HCEC 1CT (cell line): ENCODE results near the gene BPIFB1.

ENCODE experiments used
- DNase-seq: peaks from one replicate; pipeline ENCODE4 v3.0.0-alpha.2; 2017

The BPIFB1 gene

DNA sequence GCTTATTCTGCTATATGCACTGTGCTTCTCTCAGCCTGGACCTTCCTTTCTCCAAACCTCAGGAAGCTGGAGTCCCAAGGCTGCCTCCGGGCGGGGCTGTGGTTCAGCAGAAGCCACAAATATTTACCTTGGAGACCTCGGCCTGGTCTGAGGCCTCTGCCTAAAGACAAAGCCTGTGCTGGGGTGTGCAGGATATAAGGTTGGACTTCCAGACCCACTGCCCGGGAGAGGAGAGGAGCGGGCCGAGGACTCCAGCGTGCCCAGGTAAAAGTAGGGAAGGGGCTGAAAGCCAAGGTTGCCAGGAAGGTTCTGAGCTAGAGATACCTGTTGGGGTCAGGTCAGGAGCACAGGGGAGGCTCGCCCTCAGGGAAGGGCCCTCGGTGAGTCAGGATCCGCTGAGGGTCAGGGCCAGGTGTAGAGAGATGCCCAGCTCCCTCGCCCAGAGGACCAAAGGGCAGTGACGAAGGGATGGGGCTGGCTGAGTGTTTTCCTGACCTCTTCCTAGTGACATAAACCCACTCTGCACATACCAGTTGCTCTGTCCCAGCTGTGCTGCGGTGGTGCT lies at the start of gene BPIFB1:
Gene BPIFB1 (plus strand): TSS at position 224 of the 565 bp plus-strand sequence. CDS start 2,860 bp downstream, outside the sequence.
- no peak for DNase-seq

DNA sequence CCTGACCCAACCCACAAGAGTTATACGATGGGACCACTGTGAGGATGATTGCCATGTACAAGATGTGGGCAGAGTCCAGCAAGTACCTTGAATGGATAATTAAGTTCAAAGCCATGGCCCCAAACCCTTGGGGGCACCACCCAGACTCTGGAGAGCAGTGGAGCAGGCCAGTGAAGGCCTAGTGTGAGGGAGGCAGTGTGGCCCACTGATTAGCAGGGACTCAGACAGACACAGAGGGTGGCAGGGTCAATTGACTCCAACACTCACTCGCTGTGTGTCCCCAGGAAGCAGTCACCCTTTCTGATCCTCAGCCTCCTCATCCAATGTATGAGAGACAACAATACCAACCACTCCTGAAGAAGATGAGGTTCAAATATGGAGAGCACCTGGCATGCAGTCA lies 49.0 kb upstream of the BPIFB1 start:
- no peak for DNase-seq

DNA sequence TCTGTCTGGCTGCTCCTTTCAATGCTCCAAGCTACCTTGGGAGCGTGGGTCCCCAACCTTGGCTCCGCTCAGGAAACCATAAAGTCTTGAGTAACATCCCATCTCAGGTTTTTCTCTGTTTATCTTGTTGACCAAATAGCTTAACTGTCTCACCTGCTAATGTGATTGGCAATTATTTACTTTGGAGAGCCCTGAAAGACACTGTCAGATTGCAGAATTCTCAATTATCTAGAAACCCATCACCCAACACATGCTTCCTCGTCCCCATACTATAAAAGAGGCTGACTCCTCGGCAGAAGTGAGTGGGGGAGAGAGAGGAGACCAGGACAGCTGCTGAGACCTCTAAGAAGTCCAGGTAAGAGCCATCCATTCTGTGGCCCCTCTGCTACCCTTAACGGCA lies 47.3 kb upstream of the BPIFB1 start, which contains the start of gene BPIFA1:
Gene BPIFA1 (plus strand): TSS at position 301 of the 400 bp plus-strand sequence. CDS start 1,716 bp downstream, outside the sequence.
- DNase-seq: no peak

- DNase-seq: no peak
These were observed 46.7 kb upstream of the BPIFB1 start for GRCh38 chr20:33236351-33236750.

DNA sequence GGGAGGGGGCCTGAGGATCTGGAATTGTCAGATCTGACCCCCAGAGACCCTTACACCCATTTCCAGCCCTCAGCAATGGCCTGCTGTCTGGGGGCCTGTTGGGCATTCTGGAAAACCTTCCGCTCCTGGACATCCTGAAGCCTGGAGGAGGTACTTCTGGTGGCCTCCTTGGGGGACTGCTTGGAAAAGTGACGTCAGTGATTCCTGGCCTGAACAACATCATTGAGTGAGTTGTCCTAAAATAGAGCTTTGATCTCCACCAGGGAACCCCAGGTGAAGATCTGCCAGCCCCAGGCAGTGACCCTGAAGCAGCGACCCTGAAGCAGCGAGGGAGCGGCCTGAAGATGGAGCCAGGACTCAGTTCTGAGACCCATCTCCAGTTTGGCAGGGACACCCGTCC lies 45.0 kb upstream of the BPIFB1 start:
- no peak for DNase-seq

- DNase-seq: no peak
These were observed 43.6 kb upstream of the BPIFB1 start for GRCh38 chr20:33239418-33239817.

GRCh38 chr20:33239979-33240736 lies 42.9 kb upstream of the BPIFB1 start:
- no peak for DNase-seq

DNA sequence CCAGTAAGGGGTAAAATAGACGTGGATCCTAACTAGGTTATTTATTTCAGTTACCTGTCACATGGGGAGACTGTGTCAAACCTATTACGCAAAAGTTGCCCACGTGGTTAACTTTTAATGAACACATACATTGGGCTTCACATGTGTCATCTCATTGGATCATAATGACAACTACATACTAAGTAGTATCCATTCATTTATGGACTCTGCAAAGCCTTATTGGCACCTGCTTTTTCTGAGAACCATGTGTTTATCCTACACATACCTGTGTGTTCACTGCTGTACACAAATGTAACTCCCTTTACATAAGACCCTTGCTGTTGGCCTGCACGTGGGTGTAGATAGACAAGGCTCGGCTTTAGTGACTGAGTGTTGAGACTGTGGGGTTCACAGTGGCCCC lies 42.1 kb upstream of the BPIFB1 start:
- DNase-seq: no peak

DNA sequence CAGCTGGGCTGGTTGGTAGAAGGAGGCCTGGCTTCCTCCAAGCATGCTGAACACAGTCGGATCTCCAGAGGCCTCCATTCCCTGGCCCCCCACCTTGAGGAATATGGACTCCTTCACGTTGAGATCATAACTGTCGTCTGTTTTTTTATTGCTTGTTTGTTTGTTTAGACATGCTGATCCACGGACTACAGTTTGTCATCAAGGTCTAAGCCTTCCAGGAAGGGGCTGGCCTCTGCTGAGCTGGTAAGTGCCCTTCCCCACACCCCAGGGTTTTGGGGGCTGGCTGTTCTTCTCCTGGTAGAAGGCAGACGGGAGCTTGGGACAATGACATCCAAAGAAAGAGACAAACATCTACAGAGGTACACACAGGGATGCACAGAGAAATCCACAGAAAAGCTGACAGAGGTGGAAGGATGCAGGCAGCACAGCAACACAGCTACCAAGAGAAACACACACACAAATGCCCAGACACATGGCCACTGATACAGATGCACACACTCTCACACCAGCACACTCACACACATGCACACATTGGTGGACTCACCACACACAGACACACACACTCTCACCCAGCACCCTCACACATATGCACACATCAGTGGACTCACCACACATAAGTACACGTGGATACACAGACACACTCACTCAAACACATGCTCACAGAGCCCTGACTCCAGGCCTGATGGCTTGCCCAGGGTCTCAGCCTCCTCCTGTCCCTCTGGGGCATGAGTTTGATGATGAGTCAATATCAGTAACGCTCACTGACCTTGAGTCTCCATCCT lies 40.5 kb upstream of the BPIFB1 start:
- DNase-seq: no peak

- DNase-seq: no peak
These were observed 36.9 kb upstream of the BPIFB1 start for GRCh38 chr20:33246077-33246476.

DNA sequence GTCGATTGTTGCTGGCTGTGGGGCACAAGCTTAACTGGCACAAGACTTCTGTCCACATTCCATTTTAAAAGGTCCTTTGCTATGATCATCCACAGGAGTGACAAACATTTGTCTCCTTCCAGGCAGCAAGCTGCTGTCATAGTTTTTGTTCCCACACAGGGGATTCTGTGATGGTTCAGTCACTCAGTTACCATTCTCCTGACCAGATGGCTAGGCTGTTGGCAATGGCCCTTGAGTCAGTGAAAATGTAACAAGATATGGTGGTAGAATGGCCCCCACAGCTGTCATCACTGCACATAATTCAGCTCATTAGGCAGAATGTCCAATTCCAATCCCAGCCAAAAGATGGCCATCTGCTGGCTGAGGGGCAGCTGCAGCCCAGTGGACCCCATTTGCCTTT lies 33.6 kb upstream of the BPIFB1 start:
- no peak for DNase-seq

GRCh38 chr20:33250666-33251065 lies 32.3 kb upstream of the BPIFB1 start:
- no peak for DNase-seq

- DNase-seq: no peak
These were observed 31.5 kb upstream of the BPIFB1 start for GRCh38 chr20:33251496-33251895.

DNA sequence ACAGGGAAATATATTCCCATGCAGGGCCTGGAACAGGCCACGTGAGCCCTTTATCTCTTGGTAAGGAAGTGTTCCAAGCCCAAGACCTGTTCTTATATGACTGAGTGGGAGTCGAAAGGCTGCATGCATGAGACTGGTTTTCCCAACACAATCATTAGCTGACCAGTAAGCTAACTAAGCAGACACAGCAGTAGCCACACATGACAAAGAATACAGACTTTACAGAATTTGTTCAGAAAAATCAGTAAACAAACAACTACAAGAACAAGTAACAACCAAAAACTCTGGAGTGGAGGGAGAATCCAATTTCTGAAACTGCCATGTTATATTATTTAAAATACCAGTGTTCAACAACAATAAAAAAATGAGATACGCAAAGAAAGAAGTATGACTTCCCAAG lies 30.6 kb upstream of the BPIFB1 start:
- no peak for DNase-seq

DNA sequence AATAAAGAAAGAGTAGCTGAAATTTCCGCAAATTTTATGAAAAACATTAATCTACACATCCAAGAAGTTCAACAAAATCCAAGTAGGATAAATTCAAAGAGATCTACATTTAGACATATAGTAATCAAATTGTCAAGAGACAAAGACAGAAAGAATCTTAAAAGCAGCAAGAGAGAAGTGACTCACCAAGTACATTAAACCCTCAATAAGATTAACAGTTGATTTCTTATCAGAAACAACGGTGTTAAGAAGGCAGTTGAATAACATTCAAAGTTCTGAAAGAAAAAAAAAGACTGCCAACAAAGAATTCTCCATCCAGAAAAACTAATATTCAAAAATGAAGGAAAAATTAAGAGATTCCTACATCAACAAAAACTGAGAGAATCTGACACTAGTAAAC lies 28.0 kb upstream of the BPIFB1 start:
- no peak for DNase-seq

DNA sequence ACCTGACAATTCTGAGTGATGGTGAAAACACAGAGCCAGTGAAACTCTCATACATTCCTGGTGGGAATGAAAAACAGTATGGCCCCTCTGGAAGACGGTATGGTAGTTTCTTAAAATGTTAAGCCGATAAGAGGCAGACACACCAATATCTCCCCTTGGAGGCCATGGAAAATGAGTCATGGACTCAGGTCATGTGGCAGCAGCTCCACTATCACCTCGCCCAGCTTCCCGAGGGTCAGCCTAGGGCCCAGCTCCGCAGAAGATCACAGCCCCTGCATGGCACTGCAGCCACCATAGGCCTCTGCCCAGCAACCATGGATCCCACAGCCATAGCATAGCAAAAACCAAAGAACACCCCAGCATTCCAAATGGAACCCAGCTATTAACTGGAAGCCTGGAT lies 25.8 kb upstream of the BPIFB1 start:
- no peak for DNase-seq

DNA sequence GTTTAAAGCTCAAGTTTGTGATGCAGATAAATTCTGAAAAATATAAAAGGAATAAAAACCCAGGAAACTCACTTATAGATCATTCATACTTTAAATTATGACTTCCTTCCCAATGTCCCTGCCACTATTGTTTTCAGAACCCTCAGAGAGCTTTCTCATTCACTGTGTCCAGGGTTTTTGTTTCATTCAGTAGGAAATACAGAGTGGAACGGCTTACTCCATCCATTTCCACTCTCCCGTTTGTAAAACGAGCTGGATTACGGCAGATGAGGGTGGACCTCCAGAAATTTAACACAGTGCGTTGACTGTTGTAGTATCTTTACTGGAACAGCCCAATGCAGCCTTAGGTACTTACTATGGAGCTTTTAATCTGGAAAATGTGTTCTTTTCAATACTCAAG lies 23.6 kb upstream of the BPIFB1 start:
- DNase-seq: no peak

DNA sequence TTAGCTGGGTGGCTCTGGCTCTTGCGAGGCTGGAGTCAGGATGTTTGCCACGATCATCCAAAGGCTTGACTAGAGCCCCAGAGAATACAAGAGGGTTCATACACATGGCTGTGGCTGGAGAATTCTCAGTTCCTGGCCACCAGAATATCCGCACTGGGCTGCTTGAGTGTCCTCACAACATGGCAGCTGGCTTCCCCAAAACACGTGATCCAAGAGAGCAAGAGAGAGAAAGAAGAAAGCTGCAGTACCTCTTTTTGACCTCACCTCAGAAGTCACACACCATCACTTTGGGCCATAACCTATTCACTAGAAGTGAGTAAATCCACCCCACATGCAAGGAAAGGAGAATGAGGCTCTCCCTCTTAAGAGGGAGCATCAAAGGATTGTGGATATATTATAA lies 21.5 kb upstream of the BPIFB1 start:
- DNase-seq: no peak

DNA sequence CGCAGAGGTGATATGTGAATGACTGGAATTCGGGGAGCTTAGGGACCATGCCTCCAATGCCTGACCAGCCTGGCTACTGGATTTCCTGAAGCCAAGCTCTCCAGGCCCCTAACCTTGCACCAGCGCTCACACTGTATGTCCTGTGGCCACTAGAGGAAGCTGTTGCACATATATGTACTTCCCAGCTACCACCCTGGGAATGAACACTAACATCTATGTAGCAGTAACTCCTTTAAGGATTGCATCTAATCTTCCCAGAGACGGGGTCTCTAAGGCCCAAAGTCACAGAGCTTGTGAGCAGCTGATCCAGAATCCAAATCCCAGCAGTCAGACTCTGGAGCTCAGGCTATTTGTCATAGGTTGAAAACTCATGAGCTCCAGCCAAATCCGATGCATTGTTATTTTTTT lies 20.4 kb upstream of the BPIFB1 start:
- DNase-seq: peak; percentile 66

DNA sequence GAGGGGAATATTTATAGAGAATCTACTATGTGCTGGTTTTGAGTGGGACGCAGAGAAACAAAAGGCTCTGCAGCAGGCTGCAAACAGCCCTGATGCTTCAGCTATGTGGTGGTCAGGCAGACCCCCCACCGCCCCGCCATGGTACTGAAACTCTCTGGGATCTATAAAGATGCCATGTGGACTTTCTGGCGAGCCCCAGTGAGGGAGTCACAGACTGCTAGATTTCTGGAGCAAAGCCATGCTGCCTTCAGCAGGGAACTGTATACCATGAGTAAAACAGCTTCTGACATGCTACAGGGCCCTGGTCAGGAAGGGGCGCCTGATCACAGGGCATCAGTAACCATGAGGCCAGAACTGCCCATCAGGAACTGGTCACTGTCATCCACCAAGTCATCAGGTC lies 19.2 kb upstream of the BPIFB1 start:
- no peak for DNase-seq

DNA sequence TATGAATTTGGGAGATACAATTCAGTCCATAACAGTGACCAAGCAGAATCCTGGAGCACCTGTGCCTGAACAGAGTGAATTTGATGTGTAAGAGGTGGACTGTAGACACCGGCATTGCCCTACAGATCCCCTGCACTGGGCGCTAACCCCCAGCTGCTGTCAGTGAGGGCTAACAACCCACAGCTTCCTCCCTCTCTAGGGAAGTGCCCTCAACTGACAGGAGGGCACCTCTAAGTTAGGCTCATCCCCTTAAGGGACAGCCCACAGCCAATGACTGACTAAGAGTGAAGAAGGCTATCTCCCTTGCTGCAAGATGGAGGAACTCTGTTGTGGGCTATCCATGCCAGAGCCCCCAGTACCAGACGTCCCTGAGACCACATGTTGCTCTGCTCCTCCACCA lies 15.3 kb upstream of the BPIFB1 start:
- DNase-seq: no peak

DNA sequence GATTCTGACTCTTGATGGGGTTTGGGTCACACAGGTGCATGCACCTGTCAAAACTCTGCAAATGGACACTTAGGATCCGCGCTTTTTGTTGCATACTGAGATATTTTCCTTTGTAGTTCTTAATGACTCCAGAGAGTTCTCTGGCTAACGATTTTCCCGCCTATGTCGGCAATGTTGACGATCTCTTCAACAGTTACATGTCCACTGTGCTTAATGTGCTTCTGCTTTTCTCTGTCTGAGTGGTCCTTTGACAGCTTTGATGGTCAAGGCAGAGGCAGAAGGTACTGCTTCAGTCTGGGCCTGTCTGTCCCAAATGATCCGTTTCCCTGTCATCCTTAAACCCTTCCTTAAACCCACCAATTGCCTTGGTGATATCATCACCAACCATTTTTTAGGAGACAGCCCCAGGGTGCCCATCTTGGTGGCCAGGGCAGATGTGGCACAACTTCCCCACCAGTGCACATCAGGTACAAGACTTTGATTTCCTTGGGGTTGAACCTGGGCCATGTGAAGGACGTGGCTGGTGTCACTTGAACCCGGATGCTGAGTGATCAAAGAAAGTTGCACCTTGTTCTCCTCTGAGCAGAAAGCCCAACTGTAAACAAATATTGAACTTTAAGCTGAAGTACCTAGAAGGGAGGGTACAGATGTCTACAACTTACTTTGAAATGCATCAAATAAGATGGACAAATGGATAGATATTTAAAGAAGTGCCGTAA lies 10.7 kb upstream of the BPIFB1 start:
- DNase-seq: no peak

GRCh38 chr20:33273117-33273851 lies 9.7 kb upstream of the BPIFB1 start:
- no peak for DNase-seq
